PFSK-1 (cell line): Measurements from ENCODE around the gene KISS1R.

Source experiments
- POLR2AphosphoS5 ChIP-seq: IDR thresholded peaks from 2 replicates; pipeline ENCODE4 v1.6.1; 2012; ENCODE audit warnings: low read depth, mild to moderate bottlenecking, control low read depth, low read length, moderate library complexity
- REST ChIP-seq, 2 experiments: IDR thresholded peaks; 2 replicates each; pipeline versions ENCODE4 v1.6.1 to v1.8.0; 2011 to 2012; ENCODE audit warnings: low read depth in 2 of 2, low read length in 2 of 2, control low read depth in 1 of 2, inconsistent platforms in 1 of 2, mild to moderate bottlenecking in 1 of 2, moderate library complexity in 1 of 2; ENCODE audit not compliant: insufficient read depth in 1 of 2
- TAF1 ChIP-seq: IDR thresholded peaks from 2 replicates; pipeline ENCODE4 v1.6.1; 2012; ENCODE audit warnings: low read length, control low read depth, borderline replicate concordance; ENCODE audit not compliant: insufficient read depth

GRCh38 chr19:948842-949496 lies 31.8 kb downstream of the KISS1R start:
- TF ChIP-seq TAF1 (no peak), POLR2AphosphoS5 (no peak), REST (IDR thresholded peaks at IDR 0.05; ENCODE audit: insufficient read depth in 1 of 2, low read depth in 2 of 2, low read length in 2 of 2) (no peak)
